DND-41 (cell line): ENCODE data around the gene NTM.

Source experiments
- EZH2 ChIP-seq: IDR thresholded peaks from 3 replicates; pipeline ENCODE4 v1.6.1; 2012; ENCODE audit warnings: borderline replicate concordance, low read depth, mild to moderate bottlenecking, moderate library complexity, low read length, inconsistent platforms; ENCODE audit not compliant: severe bottlenecking
- TF ChIP-seq, protein P1 (sequence below): IDR thresholded peaks from 2 replicates; pipeline ENCODE4 v1.5.1; 2012; ENCODE audit warnings: borderline replicate concordance, low read length, moderate library complexity, mild to moderate bottlenecking; ENCODE audit not compliant: poor library complexity, severe bottlenecking; ENCODE audit errors: extremely low read depth

DNA sequence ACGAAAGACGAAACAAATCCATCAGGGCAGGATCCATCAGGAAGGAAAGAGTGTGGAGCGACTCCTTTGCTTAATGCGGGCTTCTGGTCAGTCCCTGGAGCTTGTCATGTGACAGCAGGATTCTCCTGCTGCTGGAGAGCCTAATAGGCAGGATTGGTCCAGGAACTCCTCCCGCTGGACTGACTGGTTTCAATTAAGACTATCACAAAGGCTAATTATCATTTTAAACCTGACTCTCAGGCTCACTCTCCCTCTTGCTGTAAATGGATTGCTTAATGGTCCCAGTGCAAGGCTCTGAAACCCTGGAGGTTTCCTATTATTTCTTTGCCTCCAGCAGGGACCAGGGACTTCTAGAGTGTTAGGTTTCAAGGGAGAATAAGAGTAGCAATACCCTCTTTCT, 493.8 kb downstream of the NTM start:
- TF ChIP-seq EZH2, result no peak
- TF ChIP-seq, protein P1, sequence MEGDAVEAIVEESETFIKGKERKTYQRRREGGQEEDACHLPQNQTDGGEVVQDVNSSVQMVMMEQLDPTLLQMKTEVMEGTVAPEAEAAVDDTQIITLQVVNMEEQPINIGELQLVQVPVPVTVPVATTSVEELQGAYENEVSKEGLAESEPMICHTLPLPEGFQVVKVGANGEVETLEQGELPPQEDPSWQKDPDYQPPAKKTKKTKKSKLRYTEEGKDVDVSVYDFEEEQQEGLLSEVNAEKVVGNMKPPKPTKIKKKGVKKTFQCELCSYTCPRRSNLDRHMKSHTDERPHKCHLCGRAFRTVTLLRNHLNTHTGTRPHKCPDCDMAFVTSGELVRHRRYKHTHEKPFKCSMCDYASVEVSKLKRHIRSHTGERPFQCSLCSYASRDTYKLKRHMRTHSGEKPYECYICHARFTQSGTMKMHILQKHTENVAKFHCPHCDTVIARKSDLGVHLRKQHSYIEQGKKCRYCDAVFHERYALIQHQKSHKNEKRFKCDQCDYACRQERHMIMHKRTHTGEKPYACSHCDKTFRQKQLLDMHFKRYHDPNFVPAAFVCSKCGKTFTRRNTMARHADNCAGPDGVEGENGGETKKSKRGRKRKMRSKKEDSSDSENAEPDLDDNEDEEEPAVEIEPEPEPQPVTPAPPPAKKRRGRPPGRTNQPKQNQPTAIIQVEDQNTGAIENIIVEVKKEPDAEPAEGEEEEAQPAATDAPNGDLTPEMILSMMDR, result no peak
